Activated CD4-positive, CD25-positive, alpha-beta regulatory T cell treated with anti-CD3 and anti-CD28 coated beads, Interleukin-2, amount 50 U/mL, for 72 hours (primary cell): Measurements from ENCODE around the gene SRCIN1.

Experiments
- DNase-seq: peaks from one replicate; pipeline ENCODE4 v3.0.0; 2021

SRCIN1 gene

GRCh38 chr17:38596651-38597050, 9.1 kb downstream of the SRCIN1 start:
- DNase-seq = no peak

GRCh38 chr17:38595892-38596291, 9.9 kb downstream of the SRCIN1 start:
- DNase-seq = no peak

- no peak for DNase-seq
These were observed 11.6 kb downstream of the SRCIN1 start for GRCh38 chr17:38594152-38594551.

- no peak for DNase-seq
These were observed 13.3 kb downstream of the SRCIN1 start for GRCh38 chr17:38592487-38592886.

GRCh38 chr17:38591759-38592241, 14.0 kb downstream of the SRCIN1 start:
- DNase-seq = no peak

GRCh38 chr17:38590988-38591758, 14.6 kb downstream of the SRCIN1 start:
- DNase-seq = no peak

- no peak for DNase-seq
These were observed 16.2 kb downstream of the SRCIN1 start for GRCh38 chr17:38589462-38590114.

GRCh38 chr17:38588788-38589174, 17.0 kb downstream of the SRCIN1 start:
- no peak for DNase-seq

GRCh38 chr17:38587947-38588787, 17.6 kb downstream of the SRCIN1 start:
- no peak for DNase-seq

- no peak for DNase-seq
These were observed 18.5 kb downstream of the SRCIN1 start for GRCh38 chr17:38587203-38587602.

- no peak for DNase-seq
These were observed 19.0 kb downstream of the SRCIN1 start for GRCh38 chr17:38586788-38587187.

GRCh38 chr17:38585918-38586529, 19.7 kb downstream of the SRCIN1 start:
- DNase-seq = no peak

- DNase-seq = no peak
These were observed 20.5 kb downstream of the SRCIN1 start for GRCh38 chr17:38585056-38585917.

- peak; percentile 74 for DNase-seq
These were observed 21.3 kb downstream of the SRCIN1 start for GRCh38 chr17:38584350-38584925.

GRCh38 chr17:38583828-38584349, 21.9 kb downstream of the SRCIN1 start:
- DNase-seq = no peak

- DNase-seq = no peak
These were observed 22.6 kb downstream of the SRCIN1 start for GRCh38 chr17:38583176-38583575.

GRCh38 chr17:38582069-38582468, 23.7 kb downstream of the SRCIN1 start:
- no peak for DNase-seq

- DNase-seq = no peak
These were observed 25.8 kb downstream of the SRCIN1 start for GRCh38 chr17:38579934-38580333.

GRCh38 chr17:38579083-38579480, 26.7 kb downstream of the SRCIN1 start:
- DNase-seq = no peak

- DNase-seq = no peak
These were observed 27.3 kb downstream of the SRCIN1 start for GRCh38 chr17:38578229-38579082.
